ENCODE data around the gene GBP5. TPM values are rescaled to one million over a fixed set of nuclear protein-coding genes. Genes with fewer than 3 reads are reported as not detected.
A peak's percentile ranks its signal among the peaks of the same experiment; 100 is the strongest.

Gene GBP5
- polyA plus RNA-seq, 3 donors: 9.8 to 36.4 (median 16.9) TPM

DNA sequence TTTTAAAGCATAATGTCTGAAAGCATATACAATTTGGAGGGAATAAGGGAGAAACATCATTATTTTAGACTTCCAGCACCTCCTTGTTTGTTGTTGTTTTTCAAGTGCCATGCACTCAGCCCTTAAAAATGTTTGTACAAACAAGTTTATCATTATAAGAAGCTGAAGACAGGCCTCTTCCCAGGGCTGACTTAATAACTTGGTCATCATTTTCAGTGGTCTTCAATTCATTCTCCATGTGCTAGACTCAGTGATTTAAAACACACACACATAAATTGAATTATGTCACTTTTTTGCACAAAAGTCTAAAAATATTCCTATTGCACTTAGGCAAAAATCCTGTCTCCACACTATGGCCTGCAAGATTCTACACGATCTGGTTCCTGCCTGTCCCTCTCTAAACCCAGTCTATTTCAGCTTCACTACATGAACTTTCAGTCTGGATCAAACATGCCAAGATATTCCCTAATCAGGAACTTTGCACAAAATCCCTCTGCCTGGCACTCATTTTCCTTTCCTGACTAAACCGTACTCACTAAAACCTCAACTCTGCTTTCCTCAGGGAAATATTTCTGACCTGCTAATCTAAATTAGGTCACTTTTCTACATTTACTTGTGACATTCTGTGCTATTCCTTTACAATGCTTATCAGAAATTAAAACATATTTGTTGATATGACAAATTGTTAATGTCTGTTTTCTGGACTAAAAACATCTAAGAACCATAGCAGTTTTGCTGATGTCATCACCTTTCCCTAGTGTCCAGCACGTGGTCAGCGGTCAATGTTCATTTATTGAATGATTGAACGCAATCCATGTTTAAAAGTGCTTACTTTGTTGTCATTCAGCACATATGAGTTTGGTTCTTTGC is 14.8 kb upstream of the GBP5 start:
- peak overlapping the region; percentile 49 for H3K4me2 ChIP-seq (replicated peaks; ENCODE audit: extremely low read depth, low read length, poor library complexity, severe bottlenecking)
- H2AFZ ChIP-seq (ENCODE audit: insufficient read depth, low read depth, low read length, poor library complexity, severe bottlenecking): peak overlapping the region; percentile 25
- intact Hi-C loops (cut with micrococcal nuclease): loop anchor here in 1 of 2 donors (10.0 kb wide), 1 partner anchor 57 kb away; no protein-coding TSS in a partner anchor
- Mint-ChIP-seq H3K27me3 (ENCODE audit: low read depth in 3 of 3) (peaks cover 0 to 3% (median 0%) of the 10 kb centered on the region in 3 donors), H3K9me3 (peaks cover 0 to 10% (median 4%) of the 10 kb centered on the region in 7 donors), H3K27ac (peak overlapping the region in 4 of 7 donors; percentile 6 to 78 (median 50)), H3K4me3 (no peak overlapping the region), H3K36me3 (peaks cover 0 to 2% of the 10 kb centered on the region in 2 donors), H3K4me1 (peaks cover 15% of the 10 kb centered on the region)
- no peaks in the 10 kb centered on the region for H3K79me2 ChIP-seq (ENCODE audit: insufficient read depth, low read length)
- no peak for DNase-seq
- no peaks in the 10 kb centered on the region for H4K20me1 ChIP-seq (ENCODE audit: insufficient read depth, low read length)
- peak overlapping the region in 1 of 3 experiments; percentile 52 for H3K4me3 ChIP-seq (replicated peaks in 1 of 3; ENCODE audit: low read depth in 2 of 3, low read length in 3 of 3)
- WGBS (ENCODE audit: insufficient coverage): 75% methylated on average over 4 of the region's 5 CpGs
- TF ChIP-seq, protein P1, sequence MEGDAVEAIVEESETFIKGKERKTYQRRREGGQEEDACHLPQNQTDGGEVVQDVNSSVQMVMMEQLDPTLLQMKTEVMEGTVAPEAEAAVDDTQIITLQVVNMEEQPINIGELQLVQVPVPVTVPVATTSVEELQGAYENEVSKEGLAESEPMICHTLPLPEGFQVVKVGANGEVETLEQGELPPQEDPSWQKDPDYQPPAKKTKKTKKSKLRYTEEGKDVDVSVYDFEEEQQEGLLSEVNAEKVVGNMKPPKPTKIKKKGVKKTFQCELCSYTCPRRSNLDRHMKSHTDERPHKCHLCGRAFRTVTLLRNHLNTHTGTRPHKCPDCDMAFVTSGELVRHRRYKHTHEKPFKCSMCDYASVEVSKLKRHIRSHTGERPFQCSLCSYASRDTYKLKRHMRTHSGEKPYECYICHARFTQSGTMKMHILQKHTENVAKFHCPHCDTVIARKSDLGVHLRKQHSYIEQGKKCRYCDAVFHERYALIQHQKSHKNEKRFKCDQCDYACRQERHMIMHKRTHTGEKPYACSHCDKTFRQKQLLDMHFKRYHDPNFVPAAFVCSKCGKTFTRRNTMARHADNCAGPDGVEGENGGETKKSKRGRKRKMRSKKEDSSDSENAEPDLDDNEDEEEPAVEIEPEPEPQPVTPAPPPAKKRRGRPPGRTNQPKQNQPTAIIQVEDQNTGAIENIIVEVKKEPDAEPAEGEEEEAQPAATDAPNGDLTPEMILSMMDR (IDR thresholded peaks at IDR 0.05): no peak
- H3K9ac ChIP-seq (ENCODE audit: insufficient read depth, low read length, poor library complexity, severe bottlenecking): no peak overlapping the region
- no peaks in the 10 kb centered on the region for H3K36me3 ChIP-seq (replicated peaks in 1 of 2; ENCODE audit: control insufficient read depth in 1 of 2, insufficient read depth in 2 of 2, low read length in 2 of 2)
- no peaks in the 10 kb centered on the region for H3K27me3 ChIP-seq (ENCODE audit: control insufficient read depth in 2 of 2, insufficient read depth in 2 of 2, low read length in 2 of 2)
- H3K9me3 ChIP-seq (replicated peaks in 1 of 2; ENCODE audit: control insufficient read depth in 1 of 2, insufficient read depth in 1 of 2, low read length in 2 of 2): peaks cover under 1 to 8% of the 10 kb centered on the region in 2 donors
- peaks cover 12 to 17% of the 10 kb centered on the region in 2 donors for H3K4me1 ChIP-seq (ENCODE audit: control insufficient read depth in 1 of 2, insufficient read depth in 2 of 2, low read length in 2 of 2)
- H3K27ac ChIP-seq (ENCODE audit: low read depth in 1 of 2, low read length in 2 of 2): peak overlapping the region in 1 of 2 donors; percentile 69

DNA sequence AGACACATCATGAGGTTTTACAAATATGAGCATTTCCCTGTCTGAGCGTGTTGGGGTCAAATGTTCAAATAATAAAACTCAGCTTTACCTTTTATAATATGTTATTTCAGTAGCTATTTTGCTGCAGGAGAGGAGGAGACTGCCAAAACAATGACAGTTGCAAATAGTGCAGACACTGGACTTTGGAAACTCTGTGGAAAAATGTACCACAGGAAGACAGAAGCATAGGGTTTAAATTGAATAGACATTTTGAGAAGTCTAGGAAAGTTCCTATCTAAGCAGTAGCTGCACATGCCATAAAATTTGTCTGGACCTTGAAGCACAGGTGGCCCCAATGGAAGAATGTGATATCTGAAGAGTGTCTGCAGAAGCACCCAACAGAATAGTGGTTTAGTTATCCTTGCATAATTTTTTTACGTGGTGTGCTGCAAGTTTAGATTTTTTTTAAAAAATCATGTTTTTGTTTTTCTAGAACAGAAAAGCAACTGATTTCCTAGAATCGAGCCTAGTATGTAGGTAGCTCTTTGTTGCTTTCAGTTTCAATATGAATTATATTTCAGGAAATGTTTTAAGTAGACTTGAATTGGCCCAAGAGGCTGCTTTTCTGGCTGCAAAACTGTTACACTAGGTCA is 14.0 kb upstream of the GBP5 start:
- TF ChIP-seq, protein P1 (IDR thresholded peaks at IDR 0.05): no peak
- Histone ChIP-seq H3K9ac (ENCODE audit: insufficient read depth, low read length, poor library complexity, severe bottlenecking) (no peak overlapping the region), H2AFZ (ENCODE audit: insufficient read depth, low read depth, low read length, poor library complexity, severe bottlenecking) (peak overlapping the region; percentile 25), H3K4me3 (replicated peaks in 1 of 3; ENCODE audit: low read depth in 2 of 3, low read length in 3 of 3) (peak overlapping the region in 2 of 3 experiments; percentile 34 to 52), H3K36me3 (replicated peaks in 1 of 2; ENCODE audit: control insufficient read depth in 1 of 2, insufficient read depth in 2 of 2, low read length in 2 of 2) (no peaks in the 10 kb centered on the region), H3K27ac (ENCODE audit: low read depth in 1 of 2, low read length in 2 of 2) (peak overlapping the region in 1 of 2 donors; percentile 69), H3K4me1 (ENCODE audit: control insufficient read depth in 1 of 2, insufficient read depth in 2 of 2, low read length in 2 of 2) (peaks cover 12 to 17% of the 10 kb centered on the region in 2 donors), H3K79me2 (ENCODE audit: insufficient read depth, low read length) (no peaks in the 10 kb centered on the region), H4K20me1 (ENCODE audit: insufficient read depth, low read length) (no peaks in the 10 kb centered on the region), H3K9me3 (replicated peaks in 1 of 2; ENCODE audit: control insufficient read depth in 1 of 2, insufficient read depth in 1 of 2, low read length in 2 of 2) (peaks cover 0 to 7% of the 10 kb centered on the region in 2 donors), H3K27me3 (ENCODE audit: control insufficient read depth in 2 of 2, insufficient read depth in 2 of 2, low read length in 2 of 2) (no peaks in the 10 kb centered on the region), H3K4me2 (replicated peaks; ENCODE audit: extremely low read depth, low read length, poor library complexity, severe bottlenecking) (peak overlapping the region; percentile 49)
- intact Hi-C loops (cut with micrococcal nuclease): loop anchor here in 1 of 2 donors (10.0 kb wide), 1 partner anchor 58 kb away; no protein-coding TSS in a partner anchor
- peaks cover 0 to 2% of the 10 kb centered on the region in 2 donors for H3K36me3 Mint-ChIP-seq
- peak overlapping the region in 1 of 2 donors; percentile 52 for H3K4me3 Mint-ChIP-seq
- no CpG with 5 or more reads among the region's 3 CpGs for WGBS (ENCODE audit: insufficient coverage)
- peaks cover 15% of the 10 kb centered on the region for H3K4me1 Mint-ChIP-seq
- peak overlapping the region in 3 of 7 donors; percentile 6 to 73 (median 47) for H3K27ac Mint-ChIP-seq
- DNase-seq: peak in 2 of 3 donors; percentile 13 to 31
- peaks cover 0 to 3% (median 0%) of the 10 kb centered on the region in 3 donors for H3K27me3 Mint-ChIP-seq (ENCODE audit: low read depth in 3 of 3)
- peaks cover 0 to 5% (median 2%) of the 10 kb centered on the region in 7 donors for H3K9me3 Mint-ChIP-seq

Measured in CD14-positive monocyte (primary cell).